Endodermal cell (in vitro differentiated cells): ENCODE measurements around the gene N4BP2. TPM values are rescaled to one million over a fixed set of nuclear protein-coding genes. Genes with fewer than 3 reads are reported as not detected.

Source experiments
- DNase-seq: peaks from one replicate; pipeline ENCODE4 v3.0.0-alpha.2; 2017
- H3K27ac ChIP-seq: 2 replicates; pipeline ENCODE4 v1.5.1; 2013; ENCODE audit warnings: mild to moderate bottlenecking, low read depth, low read length, moderate library complexity
- H3K27me3 ChIP-seq: 2 replicates; pipeline ENCODE4 v1.6.1; 2013; ENCODE audit warnings: mild to moderate bottlenecking, low read length, moderate library complexity; ENCODE audit not compliant: insufficient read depth, control insufficient read depth, poor library complexity, severe bottlenecking
- H3K36me3 ChIP-seq: 2 replicates; pipeline ENCODE4 v1.7.0; 2013; ENCODE audit warnings: mild to moderate bottlenecking, low read length, moderate library complexity; ENCODE audit not compliant: control insufficient read depth, insufficient read depth
- H3K4me1 ChIP-seq: one replicate; pipeline ENCODE4 v1.7.0; 2013; ENCODE audit warnings: low read length; ENCODE audit not compliant: control insufficient read depth, insufficient read depth
- H3K4me3 ChIP-seq: 2 replicates; pipeline ENCODE4 v1.5.1; 2013; ENCODE audit warnings: mild to moderate bottlenecking, low read length, moderate library complexity
- H3K9ac ChIP-seq: 2 replicates; pipeline ENCODE4 v1.6.1; 2013; ENCODE audit warnings: mild to moderate bottlenecking, low read length, moderate library complexity; ENCODE audit not compliant: poor library complexity, severe bottlenecking; ENCODE audit errors: extremely low read depth
- H3K9me3 ChIP-seq: 2 replicates; pipeline ENCODE4 v1.6.1; 2013; ENCODE audit warnings: mild to moderate bottlenecking, low read length, moderate library complexity; ENCODE audit not compliant: control insufficient read depth
- H3K27ac Mint-ChIP-seq: 2 replicates; pipeline ENCODE4 v1.8.0; 2020; ENCODE audit warnings: mixed read lengths
- H3K27me3 Mint-ChIP-seq: 2 replicates; pipeline ENCODE4 v1.8.0; 2021; ENCODE audit warnings: mild to moderate bottlenecking, mixed read lengths; ENCODE audit not compliant: insufficient read depth
- H3K36me3 Mint-ChIP-seq: 2 replicates; pipeline ENCODE4 v1.8.0; 2020; ENCODE audit warnings: low read depth, mixed read lengths
- H3K4me1 Mint-ChIP-seq: 2 replicates; pipeline ENCODE4 v1.8.0; 2020; ENCODE audit warnings: mixed read lengths
- H3K4me3 Mint-ChIP-seq: 2 replicates; pipeline ENCODE4 v1.8.0; 2020; ENCODE audit warnings: mild to moderate bottlenecking, moderate library complexity, mixed read lengths
- H3K9me3 Mint-ChIP-seq: 2 replicates; pipeline ENCODE4 v1.8.0; 2020; ENCODE audit warnings: mild to moderate bottlenecking, mixed read lengths
- CTCF ChIP-seq: fragments of 200-600 bp; sonication (generic); conservative IDR thresholded peaks from 2 replicates; pipeline ENCODE4 v1.5.0; 2021; ENCODE audit warnings: antibody characterized with exemption, mild to moderate bottlenecking
- WGBS, 2 experiments: methylation state at CpG; one replicate each; pipeline versions ENCODE4 v1.1.5 to v1.1.7; 2013; ENCODE audit warnings: missing lambda C conversion rate in 2 of 2, mixed read lengths in 1 of 2; ENCODE audit not compliant: insufficient coverage in 1 of 2, insufficient read length in 1 of 2; 5-methylcytosine and 5-hydroxymethylcytosine counted together
- total RNA-seq, 2 donors: library from RNA; stranded (reverse); fragmentation: NEBNext Ultra II Directional in 1 of 2; extraction: Animal tissue kit (Norgen Biotek cat#: 25700) in 1 of 2; gene quantifications; 2 replicates in 1 of 2; 3 replicates in 1 of 2; pipeline ENCODE4 v1.2.1, GENCODE V29; 2021

N4BP2 gene
- total RNA-seq, 2 donors from 2014 or later = 37.1 to 44.0 TPM

- H3K4me3 Mint-ChIP-seq = no peak overlapping the region
- H3K27me3 Mint-ChIP-seq = peaks cover 2% of the 10 kb centered on the region
- Histone ChIP-seq H3K36me3 (no peaks in the 10 kb centered on the region), H3K27ac (no peak overlapping the region), H3K27me3 (no peaks in the 10 kb centered on the region), H3K9me3 (no peaks in the 10 kb centered on the region), H3K4me1 (no peaks in the 10 kb centered on the region), H3K9ac (no peak overlapping the region), H3K4me3 (no peak overlapping the region)
- no peak for TF ChIP-seq CTCF
- WGBS, 2 experiments = 84 to 90% methylated on average over 3 to 5 of the region's 5 CpGs
- H3K27ac Mint-ChIP-seq = peak overlapping the region; percentile 28
- no peak for DNase-seq
- H3K9me3 Mint-ChIP-seq = no peaks in the 10 kb centered on the region
- H3K4me1 Mint-ChIP-seq = peaks cover 8% of the 10 kb centered on the region
- no peaks in the 10 kb centered on the region for H3K36me3 Mint-ChIP-seq
Observed at GRCh38 chr4:40185830-40186664, 129.4 kb downstream of the N4BP2 start.

GRCh38 chr4:40186665-40187014 is 130.0 kb downstream of the N4BP2 start:
- H3K9me3 Mint-ChIP-seq = no peaks in the 10 kb centered on the region

GRCh38 chr4:40187386-40187906 is 130.8 kb downstream of the N4BP2 start:
- Mint-ChIP-seq H3K27me3 (no peaks in the 10 kb centered on the region), H3K9me3 (no peaks in the 10 kb centered on the region), H3K4me3 (no peak overlapping the region), H3K36me3 (no peaks in the 10 kb centered on the region), H3K4me1 (peaks cover 21% of the 10 kb centered on the region), H3K27ac (no peak overlapping the region)
- peaks cover 7% of the 10 kb centered on the region for H3K4me1 ChIP-seq
- no peak for TF ChIP-seq CTCF
- no peaks in the 10 kb centered on the region for H3K27me3 ChIP-seq
- H3K4me3 ChIP-seq = no peak overlapping the region
- no peaks in the 10 kb centered on the region for H3K9me3 ChIP-seq
- H3K27ac ChIP-seq = no peak overlapping the region
- DNase-seq = no peak
- H3K36me3 ChIP-seq = no peaks in the 10 kb centered on the region
- 86 to 91% methylated on average over 3 to 4 of the region's 4 CpGs for WGBS, 2 experiments
- H3K9ac ChIP-seq = no peak overlapping the region

More at GRCh38 chr4:40186665-40187014, 130.0 kb downstream of the N4BP2 start:
- no peak overlapping the region for H3K9ac ChIP-seq
- peaks cover 6% of the 10 kb centered on the region for H3K4me1 ChIP-seq
- WGBS, 2 experiments = 86 to 89% methylated on average over 1 of the region's 1 CpG
- no peak overlapping the region for H3K4me3 ChIP-seq
- Mint-ChIP-seq H3K36me3 (no peaks in the 10 kb centered on the region), H3K27ac (peak overlapping the region; percentile 28), H3K4me1 (peaks cover 14% of the 10 kb centered on the region), H3K4me3 (no peak overlapping the region), H3K27me3 (no peaks in the 10 kb centered on the region)
- no peaks in the 10 kb centered on the region for H3K9me3 ChIP-seq
- H3K27me3 ChIP-seq = no peaks in the 10 kb centered on the region
- no peak overlapping the region for H3K27ac ChIP-seq
- no peaks in the 10 kb centered on the region for H3K36me3 ChIP-seq
- TF ChIP-seq CTCF = no peak
- DNase-seq = no peak
